GM21515 (cell line): ENCODE results near the gene EMX1.
"Not testable (repeated sequence)": the region's sequence is repeated elsewhere in the genome, so short reads cannot be mapped to it uniquely, and the experiment has no call there.

Source experiments
- ATAC-seq: cut with Tn5 transposase; IDR thresholded peaks from one replicate; pipeline ENCODE4 v1.9.1; 2021; ENCODE audit not compliant: unreplicated experiment

The EMX1 gene

GRCh38 chr2:72900191-72900825, 17.0 kb upstream of the EMX1 start:
- ATAC-seq: no peak

- ATAC-seq: no peak
These were observed 15.9 kb upstream of the EMX1 start for GRCh38 chr2:72901426-72901825.

GRCh38 chr2:72907369-72907768, 9.9 kb upstream of the EMX1 start:
- not testable (repeated sequence) for ATAC-seq

- ATAC-seq: no peak
These were observed 8.6 kb upstream of the EMX1 start for GRCh38 chr2:72908741-72909140.

GRCh38 chr2:72911256-72911655, 6.1 kb upstream of the EMX1 start:
- no peak for ATAC-seq

GRCh38 chr2:72913486-72914205, 3.7 kb upstream of the EMX1 start:
- ATAC-seq: no peak

GRCh38 chr2:72914206-72914559, 3.1 kb upstream of the EMX1 start:
- ATAC-seq: no peak

GRCh38 chr2:72914589-72915319, 2.6 kb upstream of the EMX1 start:
- ATAC-seq: no peak

- no peak for ATAC-seq
These were observed 1.9 kb upstream of the EMX1 start for GRCh38 chr2:72915320-72915906.

- ATAC-seq: peak; percentile 71
These were observed 1.2 kb upstream of the EMX1 start for GRCh38 chr2:72915907-72916742.

GRCh38 chr2:72916743-72917137, 579 bp upstream of the EMX1 start:
- no peak for ATAC-seq

- no peak for ATAC-seq
These were observed 696 bp downstream of the EMX1 start for GRCh38 chr2:72917877-72918553.

- ATAC-seq: no peak
These were observed 2.3 kb downstream of the EMX1 start for GRCh38 chr2:72919414-72920317.

- no peak for ATAC-seq
These were observed 3.2 kb downstream of the EMX1 start for GRCh38 chr2:72920318-72921087.

GRCh38 chr2:72921088-72921851, 4.0 kb downstream of the EMX1 start:
- no peak for ATAC-seq

- ATAC-seq: no peak
These were observed 4.5 kb downstream of the EMX1 start for GRCh38 chr2:72921853-72922252.

GRCh38 chr2:72923833-72924352, 6.6 kb downstream of the EMX1 start:
- ATAC-seq: no peak
